Gastrocnemius medialis (tissue), 4 donors: Measurements from ENCODE around the gene IL12RB1. TPM values are rescaled to one million over a fixed set of nuclear protein-coding genes. Genes with fewer than 3 reads are reported as not detected.

Source experiments
- ATAC-seq, 2 donors: fragments of 150-250 bp; one replicate each; pipeline ENCODE4 v1.9.1; 2016
- DNase-seq, 2 donors: peaks; one replicate each; pipeline ENCODE4 v3.0.0-alpha.2; 2019
- H3K27ac ChIP-seq, 4 donors: fragments of 200-600 bp; sonication (generic); 1 replicate in 1 of 4; 2 replicates in 3 of 4; pipeline ENCODE4 v1.5.1; 2016 to 2018; ENCODE audit warnings: mild to moderate bottlenecking in 2 of 4, moderate library complexity in 1 of 4
- H3K27me3 ChIP-seq, 3 donors: fragments of 200-600 bp; sonication (generic) in 2 of 3; 1 replicate in 1 of 3; 2 replicates in 2 of 3; pipeline versions ENCODE4 v1.5.1 to v1.6.0; 2016 to 2019; ENCODE audit warnings: mild to moderate bottlenecking in 1 of 3, moderate library complexity in 1 of 3
- H3K36me3 ChIP-seq, 2 donors: fragments of 200-600 bp; sonication (generic) in 1 of 2; one replicate each; pipeline ENCODE4 v1.5.1; 2017 to 2018
- H3K4me1 ChIP-seq, 2 donors: fragments of 200-600 bp; sonication (generic) in 1 of 2; one replicate each; pipeline ENCODE4 v1.5.1; 2016 to 2017; ENCODE audit warnings: mild to moderate bottlenecking in 2 of 2
- H3K4me3 ChIP-seq, 4 donors: fragments of 200-600 bp; sonication (generic) in 3 of 4; 1 replicate in 1 of 4; 2 replicates in 3 of 4; pipeline ENCODE4 v1.5.1; 2016 to 2019; ENCODE audit warnings: mild to moderate bottlenecking in 2 of 4
- H3K9me3 ChIP-seq, 3 donors: fragments of 200-600 bp; sonication (generic) in 2 of 3; 1 replicate in 1 of 3; 2 replicates in 2 of 3; pipeline ENCODE4 v1.5.1; 2016 to 2019
- CTCF ChIP-seq, 5 experiments: fragments of 450-650 bp in 3 of 5; fragments of 200-600 bp in 2 of 5; sonication (generic) in 2 of 5; IDR thresholded peaks in 4 of 5; conservative IDR thresholded peaks in 1 of 5; 1 replicate in 4 of 5; 2 replicates in 1 of 5; pipeline ENCODE4 v1.5.1; 2016 to 2019; ENCODE audit warnings: antibody characterized with exemption in 5 of 5, mild to moderate bottlenecking in 3 of 5, moderate library complexity in 3 of 5
- POLR2A ChIP-seq, 2 donors: fragments of 450-650 bp; IDR thresholded peaks; one replicate each; pipeline ENCODE4 v1.6.1; 2017; ENCODE audit warnings: antibody characterized with exemption in 2 of 2, mild to moderate bottlenecking in 2 of 2, moderate library complexity in 2 of 2
- in situ Hi-C, 4 donors: fragments of 200-750 bp; cut with MboI; loops; one replicate each; pipeline versions ENCODE4 v1.15.0 to v1.8.0; 2017; ENCODE audit warnings: low sequenced_read_pairs in 4 of 4
- intact Hi-C: fragments of 100-400 bp; cut with DNase I; formaldehyde crosslinking; loops from one replicate; pipeline ENCODE4 v1.15.1; 2023; ENCODE audit warnings: low total_unique reads
- total RNA-seq, 4 donors: library from RNA; depleted of rRNA; stranded (reverse); fragments of >200 nt; gene quantifications; one replicate each; pipeline versions ENCODE4 v1.1.0 to v1.2.3, GENCODE V29; 2016

The IL12RB1 gene
- total RNA-seq: under 1 TPM in 2 of 4 donors, not detected in 2; 0.16 to 0.20 TPM

- Histone ChIP-seq H3K4me1 (no peaks in the 10 kb centered on the region), H3K4me3 (peak within 1 kb of the TSS in 1 of 4 donors; percentile 29), H3K27ac (no peak within 1 kb of the TSS), H3K9me3 (no peaks in the 10 kb centered on the region), H3K36me3 (no peaks in the 10 kb centered on the region), H3K27me3 (peaks cover 0 to 7% (median 0%) of the 10 kb centered on the region in 3 donors)
- ATAC-seq (no peak), DNase-seq (no peak)
- TF ChIP-seq CTCF (IDR thresholded peaks at IDR 0.05 in 4 of 5, conservative IDR thresholded peaks at IDR 0.05 in 1 of 5) (no peak), POLR2A (IDR thresholded peaks at IDR 0.05) (no peak)
- in situ Hi-C loops (loop anchor here in 1 of 4 donors (25.0 kb wide), 1 partner anchor 474 kb away; no protein-coding TSS in a partner anchor), intact Hi-C loops (no loop called here)
Observed at GRCh38 chr19:18086590-18087138, at the start of gene IL12RB1. Gene IL12RB1, minus strand, starts transcription at chr19:18086934. Its CDS starts 111 bp downstream, at chr19:18086823.

- ATAC-seq (no peak), DNase-seq (no peak)
- H3K27me3 ChIP-seq: no peaks in the 10 kb centered on the region
- H3K27ac ChIP-seq: no peak overlapping the region
- no peaks in the 10 kb centered on the region for H3K4me1 ChIP-seq
- intact Hi-C loops: no loop called here
- no peaks in the 10 kb centered on the region for H3K9me3 ChIP-seq
- no peaks in the 10 kb centered on the region for H3K36me3 ChIP-seq
- in situ Hi-C loops: no loop called here
- TF ChIP-seq CTCF (IDR thresholded peaks at IDR 0.05 in 4 of 5, conservative IDR thresholded peaks at IDR 0.05 in 1 of 5): no peak
- no peak for TF ChIP-seq POLR2A (IDR thresholded peaks at IDR 0.05)
- no peak overlapping the region for H3K4me3 ChIP-seq
Observed at GRCh38 chr19:18135712-18136584, 49.2 kb upstream of the IL12RB1 start.

GRCh38 chr19:18131841-18132596 is 45.3 kb upstream of the IL12RB1 start:
- H3K27ac ChIP-seq: no peak overlapping the region
- no peaks in the 10 kb centered on the region for H3K9me3 ChIP-seq
- no peaks in the 10 kb centered on the region for H3K27me3 ChIP-seq
- H3K4me1 ChIP-seq: no peaks in the 10 kb centered on the region
- ATAC-seq: no peak
- TF ChIP-seq CTCF (IDR thresholded peaks at IDR 0.05 in 4 of 5, conservative IDR thresholded peaks at IDR 0.05 in 1 of 5) (no peak), POLR2A (IDR thresholded peaks at IDR 0.05) (no peak)
- intact Hi-C loops: no loop called here
- no peaks in the 10 kb centered on the region for H3K36me3 ChIP-seq
- no peak for DNase-seq
- H3K4me3 ChIP-seq: no peak overlapping the region
- in situ Hi-C loops: no loop called here

GRCh38 chr19:18130523-18131242 is 43.9 kb upstream of the IL12RB1 start:
- DNase-seq: no peak
- in situ Hi-C loops (no loop called here), intact Hi-C loops (no loop called here)
- ATAC-seq: no peak
- TF ChIP-seq CTCF (IDR thresholded peaks at IDR 0.05 in 4 of 5, conservative IDR thresholded peaks at IDR 0.05 in 1 of 5) (no peak), POLR2A (IDR thresholded peaks at IDR 0.05) (no peak)
- H3K9me3 ChIP-seq: no peaks in the 10 kb centered on the region
- H3K4me1 ChIP-seq: no peaks in the 10 kb centered on the region
- no peaks in the 10 kb centered on the region for H3K36me3 ChIP-seq
- H3K4me3 ChIP-seq: no peak overlapping the region
- no peak overlapping the region for H3K27ac ChIP-seq
- H3K27me3 ChIP-seq: no peaks in the 10 kb centered on the region
